Stimulated activated CD8-positive, alpha-beta memory T cell treated with anti-CD3 and anti-CD28 coated beads, Interleukin-12 subunit alpha, Interleukin-12 subunit beta, amount 100 ng/mL, for 24 hours (primary cell): Measurements from ENCODE around the gene PDP2.
"Not testable (repeated sequence)": the region's sequence is repeated elsewhere in the genome, so short reads cannot be mapped to it uniquely, and the experiment has no call there.

Source experiments
- DNase-seq: peaks from one replicate; pipeline ENCODE4 v3.0.0-alpha.2; 2020; ENCODE audit errors: extremely low read depth

The PDP2 gene

GRCh38 chr16:66919569-66920298, 39.4 kb downstream of the PDP2 start:
- no peak for DNase-seq

- DNase-seq, result no peak
Measured at GRCh38 chr16:66920299-66920590, 39.9 kb downstream of the PDP2 start.

DNA sequence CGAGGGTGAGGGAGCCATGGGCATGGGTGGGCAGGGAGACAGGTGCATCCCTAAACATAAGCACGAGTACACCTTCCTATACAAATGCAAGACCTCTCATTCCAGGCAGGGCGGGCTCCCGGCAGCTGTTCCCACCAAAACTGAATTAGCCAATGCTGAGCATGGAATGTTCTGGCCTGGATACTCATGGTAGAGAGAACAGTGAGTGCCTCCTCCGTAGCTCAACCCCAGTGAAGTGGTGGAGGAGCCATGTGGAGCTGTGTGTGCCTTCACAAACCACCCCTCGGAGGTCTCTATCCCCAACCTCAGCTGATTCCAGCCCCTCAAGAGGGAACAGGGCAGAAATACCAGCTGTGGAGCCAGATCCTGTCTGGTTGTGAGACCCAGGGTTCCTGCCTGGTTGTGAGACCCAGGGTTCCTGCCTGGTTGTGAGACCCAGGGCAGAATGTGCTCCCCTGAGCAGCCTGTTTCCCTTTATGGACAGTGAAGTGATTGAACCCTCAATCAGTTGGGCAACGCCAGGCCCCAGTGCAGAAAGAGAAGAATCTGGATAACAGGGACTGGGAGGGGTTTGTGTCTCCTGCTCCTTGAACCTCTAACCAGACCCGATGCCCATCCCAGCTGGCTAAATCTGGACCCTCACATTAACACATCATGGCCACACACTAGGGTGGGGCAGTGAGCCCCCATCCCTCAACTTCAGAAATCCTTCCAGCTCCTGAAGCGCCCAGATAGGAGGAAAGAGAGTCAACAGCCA, 40.8 kb downstream of the PDP2 start:
- no peak for DNase-seq

- no peak for DNase-seq
Measured at GRCh38 chr16:66921729-66922450, 41.6 kb downstream of the PDP2 start.

GRCh38 chr16:66923247-66923731, 43.0 kb downstream of the PDP2 start:
- DNase-seq, result no peak

GRCh38 chr16:66923866-66924265, 43.6 kb downstream of the PDP2 start:
- no peak for DNase-seq

DNA sequence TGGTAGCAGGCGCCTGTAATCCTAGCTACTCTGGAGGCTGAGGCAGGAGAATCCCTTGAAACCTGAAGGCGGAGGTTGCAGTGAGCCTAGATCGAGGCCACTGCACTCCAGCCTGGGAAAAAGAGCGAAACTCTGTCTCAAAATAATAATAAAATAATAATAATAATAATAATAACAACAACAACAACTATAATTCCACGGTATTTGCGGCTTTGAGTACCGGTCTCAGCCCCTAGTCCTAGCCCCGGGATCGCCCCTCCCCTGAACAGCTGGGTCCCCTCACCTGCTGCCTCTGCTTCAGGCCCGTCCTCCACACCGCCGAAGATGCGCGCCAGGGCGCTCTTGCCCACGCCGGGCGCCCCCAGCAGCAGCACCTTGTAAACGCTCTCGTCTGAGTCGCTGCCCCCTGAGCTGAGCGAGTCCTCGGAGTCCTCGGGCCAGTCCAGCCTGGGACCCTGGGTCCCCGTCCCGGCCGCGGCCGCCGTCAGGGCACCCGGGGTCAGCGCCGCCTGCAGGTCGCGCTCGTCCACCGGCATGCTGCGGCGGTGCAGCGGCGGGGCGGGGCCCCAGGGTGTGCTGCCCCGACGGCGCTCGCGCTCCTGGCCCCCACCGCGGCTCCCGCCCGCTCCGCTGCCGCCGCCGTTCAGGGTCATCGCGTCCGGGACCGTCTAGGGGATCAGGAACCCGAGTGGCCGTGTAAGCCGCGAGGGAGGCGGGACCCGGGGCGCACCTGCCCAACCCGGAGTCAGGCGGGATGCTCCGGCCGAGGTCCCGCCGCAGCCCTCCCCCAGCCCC, 44.4 kb downstream of the PDP2 start:
- no peak for DNase-seq

GRCh38 chr16:66925322-66925840, 45.1 kb downstream of the PDP2 start, which contains the start of gene RRAD:
Gene RRAD (minus strand): TSS chr16:66925535. CDS start chr16:66925179, 356 bp downstream.
- DNase-seq, result no peak

DNA sequence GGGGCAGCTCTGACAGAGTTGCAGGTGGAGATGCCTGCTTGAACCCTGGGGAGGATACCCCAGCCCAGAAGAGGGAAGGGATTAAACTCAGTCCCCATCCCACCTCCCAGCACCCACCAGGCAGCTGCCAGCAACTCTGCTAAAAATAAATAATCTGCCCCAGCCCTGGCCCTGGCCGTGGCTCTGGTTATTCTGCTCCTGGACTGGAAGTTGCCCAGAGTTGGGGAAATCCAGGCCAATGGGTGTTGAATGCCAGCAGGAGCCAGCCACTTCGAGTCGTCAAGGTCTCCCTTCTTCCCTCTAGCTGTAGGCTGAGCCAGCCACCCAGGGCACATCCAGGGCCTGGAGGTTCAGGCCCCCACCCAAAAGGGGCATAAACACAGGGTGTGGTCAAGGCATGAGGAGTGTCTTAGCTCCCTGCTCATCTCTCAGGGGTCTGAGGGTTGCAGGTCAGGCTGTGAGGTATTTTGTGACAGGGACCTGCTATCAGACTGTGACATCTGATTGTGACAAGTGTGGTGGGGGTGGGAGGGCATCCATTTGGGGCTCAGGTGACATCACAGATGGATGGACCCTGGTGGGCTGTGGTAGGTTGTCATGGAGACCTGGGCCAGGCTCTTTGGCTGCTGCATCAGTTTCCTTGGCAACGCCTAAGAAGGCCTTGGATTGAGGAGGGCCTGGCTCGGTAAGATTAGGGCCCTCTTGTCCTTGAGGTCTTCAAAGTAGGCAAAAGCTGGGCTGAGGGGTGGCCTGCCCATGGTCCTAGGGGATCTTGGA, 46.0 kb downstream of the PDP2 start:
- no peak for DNase-seq

- no peak for DNase-seq
Measured at GRCh38 chr16:66926961-66927436, 46.7 kb downstream of the PDP2 start.

- no peak for DNase-seq
Measured at GRCh38 chr16:66927918-66928649, 47.8 kb downstream of the PDP2 start.

DNA sequence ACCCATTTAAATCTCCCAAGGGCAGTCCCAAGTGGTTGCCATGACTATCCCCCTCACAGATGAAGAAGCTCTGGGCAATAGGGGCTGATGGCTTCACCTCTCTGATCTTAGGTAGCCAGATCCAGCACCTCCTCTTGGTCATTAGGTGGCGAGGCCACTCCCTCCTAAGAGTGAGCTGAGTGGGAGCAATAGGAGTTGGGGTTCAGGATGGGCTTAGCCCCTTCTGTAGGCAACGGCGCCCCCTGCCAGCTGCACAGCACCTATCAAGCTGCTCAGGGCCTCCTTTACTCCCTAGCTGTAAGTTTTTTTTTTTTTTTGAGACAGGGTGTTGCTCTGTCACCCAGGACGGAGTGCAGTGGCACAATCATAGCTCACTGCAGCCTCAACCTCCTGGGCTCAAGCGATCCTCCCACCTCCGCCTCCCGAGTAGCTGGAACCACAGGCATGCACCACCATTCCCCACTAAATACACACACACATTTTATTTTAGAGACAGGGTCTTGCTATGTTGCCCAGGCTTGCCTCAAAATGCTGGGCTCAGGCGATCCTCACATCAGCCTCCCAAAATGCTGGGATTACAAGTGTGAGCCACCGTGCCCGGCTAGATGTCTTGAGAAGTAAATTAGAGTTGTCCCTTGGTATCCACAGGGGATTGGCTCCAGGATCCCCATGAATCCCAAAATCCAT, 48.5 kb downstream of the PDP2 start:
- DNase-seq, result no peak

- no peak for DNase-seq
Measured at GRCh38 chr16:66930189-66930588, 49.9 kb downstream of the PDP2 start.

DNA sequence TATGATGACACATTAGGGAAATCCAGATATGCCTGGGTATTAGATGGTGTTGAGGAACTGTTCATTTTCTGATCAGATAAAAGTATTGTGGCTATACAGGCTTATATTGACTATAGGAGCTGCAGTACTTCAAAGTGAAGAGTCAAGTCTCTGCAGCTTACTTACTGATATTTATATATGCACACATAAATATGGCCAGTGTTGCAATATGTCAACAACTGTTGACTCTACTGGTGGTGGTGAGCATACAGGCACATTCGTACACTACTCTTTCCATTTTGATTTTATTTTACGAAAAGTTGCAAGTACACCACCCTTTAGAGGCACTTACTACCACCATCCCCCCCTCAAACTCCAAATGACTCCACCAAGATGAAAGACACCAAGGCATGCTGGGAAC, 51.4 kb downstream of the PDP2 start:
- no peak for DNase-seq

GRCh38 chr16:66932076-66932475, 51.8 kb downstream of the PDP2 start:
- no peak for DNase-seq

- no peak for DNase-seq
Measured at GRCh38 chr16:66933776-66934137, 53.4 kb downstream of the PDP2 start.

DNA sequence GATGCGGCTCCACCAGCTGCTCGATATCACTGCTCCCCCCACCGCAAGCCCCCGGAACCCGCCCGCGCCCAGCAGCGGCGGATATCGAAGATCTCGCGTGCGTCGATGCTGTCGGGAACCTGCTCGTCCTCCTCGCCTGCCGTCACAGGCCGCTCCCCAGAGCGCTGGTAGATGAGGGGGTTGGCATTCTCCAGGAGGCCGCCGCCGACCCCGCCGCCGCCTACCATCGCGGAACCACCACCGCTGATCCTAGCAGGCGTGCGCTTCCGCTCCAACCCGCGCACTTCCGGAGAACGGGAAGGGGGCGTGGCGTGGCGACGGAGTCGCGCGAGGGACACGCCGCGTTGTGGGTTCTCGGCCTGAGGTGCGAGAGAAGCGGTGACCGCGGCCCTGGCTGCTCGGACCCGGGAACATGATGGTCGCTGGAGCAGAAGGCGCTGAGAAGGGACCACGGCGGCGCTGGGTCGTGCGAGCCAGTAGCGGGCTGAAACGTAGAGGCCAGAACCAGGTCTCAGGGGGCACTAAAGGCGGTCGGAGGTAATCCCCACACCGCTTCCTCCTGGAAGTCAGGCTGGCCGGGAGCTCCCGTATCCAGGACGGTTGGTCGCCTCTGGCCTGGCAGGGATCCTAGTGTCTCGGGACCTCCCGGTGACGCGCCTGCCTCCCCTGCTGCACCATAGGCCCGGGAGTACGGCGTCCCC, 54.0 kb downstream of the PDP2 start, which contains the start of gene CIAO2B:
TSS of gene CIAO2B (minus strand) at position 265 of the 701 bp plus-strand sequence. CDS start at position 227, 38 bp downstream.
- peak; percentile 70 for DNase-seq

GRCh38 chr16:66934839-66935313, 54.6 kb downstream of the PDP2 start:
- not testable (repeated sequence) for DNase-seq
